Right atrium auricular region (tissue), 2 donors: ENCODE measurements around the gene CEP41. TPM values are rescaled to one million over a fixed set of nuclear protein-coding genes. Genes with fewer than 3 reads are reported as not detected.

Experiments used
- DNase-seq: peaks from one replicate; pipeline ENCODE4 v3.0.0-alpha.2; 2019; ENCODE audit warnings: low spot score
- H3K27ac ChIP-seq, 2 donors: fragments of 200-600 bp; sonication (generic); 1 replicate in 1 of 2; 2 replicates in 1 of 2; pipeline ENCODE4 v1.5.1; 2016 to 2019
- H3K27me3 ChIP-seq, 2 donors: fragments of 200-600 bp; sonication (generic); one replicate each; pipeline versions ENCODE4 v1.5.1 to v1.6.0; 2017 to 2019
- H3K36me3 ChIP-seq: fragments of 200-600 bp; sonication (generic); one replicate; pipeline ENCODE4 v1.5.1; 2016
- H3K4me1 ChIP-seq, 2 donors: fragments of 200-600 bp; sonication (generic); one replicate each; pipeline versions ENCODE4 v1.5.1 to v1.6.0; 2017 to 2019
- H3K4me3 ChIP-seq, 2 donors: fragments of 200-600 bp; sonication (generic); 1 replicate in 1 of 2; 2 replicates in 1 of 2; pipeline ENCODE4 v1.5.1; 2017 to 2019; ENCODE audit warnings: mild to moderate bottlenecking in 1 of 2, moderate library complexity in 1 of 2
- H3K9me3 ChIP-seq, 2 donors: fragments of 200-600 bp; sonication (generic); one replicate each; pipeline ENCODE4 v1.5.1; 2019
- CTCF ChIP-seq, 2 donors: fragments of 200-600 bp; sonication (generic); IDR thresholded peaks; one replicate each; pipeline ENCODE4 v1.5.1; 2019; ENCODE audit warnings: antibody characterized with exemption in 2 of 2
- total RNA-seq, 2 donors: library from RNA; depleted of rRNA; stranded (reverse); fragments of >200 nt; gene quantifications; one replicate each; pipeline ENCODE4 v1.1.0, GENCODE V29; 2016

The CEP41 gene
- total RNA-seq, 2 donors from 2014 or later: 1.5 to 5.5 TPM

GRCh38 chr7:130383187-130383980 is 57.4 kb downstream of the CEP41 start:
- Histone ChIP-seq H3K27ac (no peak overlapping the region), H3K27me3 (no peaks in the 10 kb centered on the region), H3K4me3 (no peak overlapping the region), H3K4me1 (peaks cover 0 to 10% of the 10 kb centered on the region in 2 donors), H3K36me3 (no peaks in the 10 kb centered on the region), H3K9me3 (no peaks in the 10 kb centered on the region)
- peak; percentile 38 for DNase-seq
- TF ChIP-seq CTCF (IDR thresholded peaks at IDR 0.05): no peak

- Histone ChIP-seq H3K4me1 (peaks cover 0 to 10% of the 10 kb centered on the region in 2 donors), H3K27me3 (no peaks in the 10 kb centered on the region), H3K9me3 (no peaks in the 10 kb centered on the region), H3K4me3 (no peak overlapping the region), H3K27ac (no peak overlapping the region), H3K36me3 (no peaks in the 10 kb centered on the region)
- no peak for DNase-seq
- TF ChIP-seq CTCF (IDR thresholded peaks at IDR 0.05): no peak
These were observed 59.1 kb downstream of the CEP41 start for GRCh38 chr7:130381468-130382312.

- Histone ChIP-seq H3K4me1 (peaks cover 0 to 10% of the 10 kb centered on the region in 2 donors), H3K9me3 (no peaks in the 10 kb centered on the region), H3K27ac (no peak overlapping the region), H3K36me3 (no peaks in the 10 kb centered on the region), H3K4me3 (no peak overlapping the region), H3K27me3 (no peaks in the 10 kb centered on the region)
- no peak for DNase-seq
- TF ChIP-seq CTCF (IDR thresholded peaks at IDR 0.05): no peak
These were observed 59.9 kb downstream of the CEP41 start for GRCh38 chr7:130380861-130381455.

GRCh38 chr7:130379921-130380860 is 60.6 kb downstream of the CEP41 start, which contains the start of gene CPA1:
Gene CPA1, plus strand, starts transcription at chr7:130380494. Its CDS starts 27 bp downstream, at chr7:130380521.
- Histone ChIP-seq H3K36me3 (no peaks in the 10 kb centered on the region), H3K9me3 (no peaks in the 10 kb centered on the region), H3K27me3 (no peaks in the 10 kb centered on the region), H3K27ac (no peak within 1 kb of the TSS), H3K4me3 (no peak within 1 kb of the TSS), H3K4me1 (peaks cover 0 to 10% of the 10 kb centered on the region in 2 donors)
- TF ChIP-seq CTCF (IDR thresholded peaks at IDR 0.05): no peak
- DNase-seq: no peak

GRCh38 chr7:130379532-130379920 is 61.3 kb downstream of the CEP41 start:
- Histone ChIP-seq H3K27me3 (no peaks in the 10 kb centered on the region), H3K4me3 (no peak overlapping the region), H3K27ac (no peak overlapping the region), H3K4me1 (peaks cover 0 to 10% of the 10 kb centered on the region in 2 donors), H3K9me3 (no peaks in the 10 kb centered on the region), H3K36me3 (no peaks in the 10 kb centered on the region)
- no peak for TF ChIP-seq CTCF (IDR thresholded peaks at IDR 0.05)
- DNase-seq: no peak
